ENCODE data around the gene SOWAHA. TPM values are rescaled to one million over a fixed set of nuclear protein-coding genes. Genes with fewer than 3 reads are reported as not detected.
A peak's percentile ranks its signal among the peaks of the same experiment; 100 is the strongest.

SOWAHA gene
- total RNA-seq (2014; rRNA removed; shearing (Covaris generic)): 0.10 and 0.32 TPM in 2 replicates

DNA sequence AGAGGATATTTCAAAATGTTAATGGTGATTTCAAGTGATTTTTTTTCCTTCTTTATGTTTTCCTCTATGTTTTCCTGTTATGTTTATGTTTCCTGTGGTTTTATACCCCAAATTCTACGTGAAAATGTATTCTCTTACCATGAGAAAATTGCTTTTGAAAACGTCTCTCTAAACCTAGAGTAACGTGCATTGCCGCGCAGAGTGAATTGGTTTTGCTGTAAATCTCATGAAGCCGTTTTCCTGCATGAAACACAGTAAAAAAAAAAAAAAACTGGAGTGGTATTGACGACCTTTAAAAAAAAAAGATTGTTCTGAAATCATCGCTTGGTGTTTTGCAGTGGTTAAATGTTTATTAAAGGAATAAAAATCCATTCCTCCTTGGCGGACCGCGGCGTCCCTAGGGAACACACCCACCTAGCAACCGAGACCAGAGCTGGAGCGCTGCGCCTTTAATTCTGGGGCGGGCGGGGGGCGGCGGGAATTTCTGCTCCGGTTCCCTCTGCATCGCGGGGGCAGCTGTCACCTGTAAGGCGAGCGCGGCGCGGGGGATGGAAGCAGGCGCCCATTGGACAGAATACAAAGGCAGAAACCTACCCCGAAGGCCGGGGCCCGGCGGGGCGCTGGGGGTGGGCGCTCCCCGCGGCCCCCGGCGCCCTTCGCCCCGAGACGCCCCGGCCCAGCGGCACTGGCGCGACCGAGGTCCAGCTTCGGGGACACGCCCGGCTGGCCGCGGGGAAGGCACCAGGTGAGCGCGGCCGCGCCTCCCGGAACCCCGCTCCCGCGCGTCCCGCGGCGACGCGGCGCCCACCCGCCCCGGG is at the start of gene SOWAHA:
TSS of gene SOWAHA (plus strand) at position 522 of the 818 bp plus-strand sequence. CDS start 320 bp downstream, outside the sequence.
- DNase-seq (ENCODE audit: low read depth): no peak

DNA sequence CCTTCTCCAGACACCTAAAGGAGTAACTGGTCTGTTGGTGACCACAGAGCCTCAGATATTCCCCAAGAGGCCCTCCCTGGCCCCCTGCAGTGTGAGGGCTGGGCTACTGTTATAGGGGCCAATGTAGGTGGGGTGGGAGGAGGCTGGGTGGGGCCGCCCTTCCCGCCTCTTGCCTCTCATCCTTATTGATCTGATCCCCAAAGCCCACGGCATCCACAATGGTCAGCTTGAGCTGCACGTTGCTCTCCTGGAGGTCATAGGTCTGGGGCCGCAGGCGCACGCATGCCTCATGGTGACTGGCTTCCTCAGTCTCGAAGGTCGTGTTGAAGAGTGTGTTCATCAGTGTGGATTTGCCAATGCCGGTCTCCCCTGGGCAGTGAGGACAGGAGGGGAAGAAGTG is 49.1 kb upstream of the SOWAHA start:
- DNase-seq (ENCODE audit: low read depth): no peak

DNA sequence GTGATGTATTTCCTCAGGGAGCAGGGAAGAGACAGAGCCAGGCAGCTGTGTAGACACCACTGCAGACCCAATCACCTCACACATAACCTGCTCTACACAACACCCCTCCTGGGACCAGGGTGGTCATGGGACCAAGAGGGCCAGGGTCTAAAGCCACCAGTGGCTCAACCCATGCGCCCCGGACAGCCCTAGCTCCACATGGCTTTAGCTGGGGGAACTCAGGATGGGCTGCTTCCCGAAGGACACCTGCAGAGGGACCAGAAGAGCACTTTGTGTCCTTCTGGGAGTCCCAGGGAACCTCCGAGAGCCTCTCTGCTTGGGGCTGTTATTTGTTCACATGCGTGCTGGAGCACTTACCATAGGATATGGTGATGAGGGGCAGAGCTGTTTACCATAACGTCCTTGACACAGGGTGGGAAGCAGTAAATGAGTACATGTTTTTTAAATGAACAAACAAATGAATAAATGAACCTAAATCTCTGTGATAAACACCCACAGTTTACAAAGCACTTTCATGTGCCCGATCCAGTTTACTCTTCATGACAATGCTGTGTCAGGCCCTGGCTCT is 48.3 kb upstream of the SOWAHA start:
- no peak for DNase-seq (ENCODE audit: low read depth)

DNA sequence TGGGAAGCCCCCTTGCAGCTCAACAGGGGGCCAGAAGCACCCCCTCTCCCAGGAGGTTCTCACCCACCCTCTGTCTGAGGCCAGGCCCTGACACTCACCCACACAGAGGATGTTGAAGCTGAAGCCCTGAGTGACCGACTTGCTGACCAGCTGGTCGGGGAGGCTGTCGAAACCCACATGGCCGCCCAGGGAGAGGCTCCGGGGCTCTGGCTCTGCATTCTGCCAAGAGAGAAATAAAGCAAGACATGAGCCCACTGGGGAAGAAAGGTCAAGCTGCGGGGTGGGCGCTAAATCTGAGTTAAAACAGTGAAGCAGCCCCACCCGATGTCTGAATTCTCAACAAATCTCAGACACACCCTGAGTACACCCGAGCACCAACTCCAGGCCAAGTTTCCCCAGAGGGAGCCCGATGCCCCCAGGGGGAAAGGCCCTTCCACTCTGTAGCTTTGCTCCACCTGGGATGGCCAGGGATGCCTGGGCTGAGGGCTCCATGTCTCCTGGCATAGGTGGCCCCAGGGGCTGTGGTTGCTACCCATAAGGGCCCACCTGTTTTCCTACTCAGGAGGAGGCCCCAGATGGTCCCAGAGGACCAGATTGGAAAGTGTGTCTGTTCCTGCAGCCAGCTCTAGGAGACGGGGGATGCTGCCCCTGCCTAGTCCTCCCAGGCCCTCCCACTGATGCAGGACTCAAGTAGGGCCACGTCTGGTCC is 47.6 kb upstream of the SOWAHA start:
- DNase-seq (ENCODE audit: low read depth): no peak

DNA sequence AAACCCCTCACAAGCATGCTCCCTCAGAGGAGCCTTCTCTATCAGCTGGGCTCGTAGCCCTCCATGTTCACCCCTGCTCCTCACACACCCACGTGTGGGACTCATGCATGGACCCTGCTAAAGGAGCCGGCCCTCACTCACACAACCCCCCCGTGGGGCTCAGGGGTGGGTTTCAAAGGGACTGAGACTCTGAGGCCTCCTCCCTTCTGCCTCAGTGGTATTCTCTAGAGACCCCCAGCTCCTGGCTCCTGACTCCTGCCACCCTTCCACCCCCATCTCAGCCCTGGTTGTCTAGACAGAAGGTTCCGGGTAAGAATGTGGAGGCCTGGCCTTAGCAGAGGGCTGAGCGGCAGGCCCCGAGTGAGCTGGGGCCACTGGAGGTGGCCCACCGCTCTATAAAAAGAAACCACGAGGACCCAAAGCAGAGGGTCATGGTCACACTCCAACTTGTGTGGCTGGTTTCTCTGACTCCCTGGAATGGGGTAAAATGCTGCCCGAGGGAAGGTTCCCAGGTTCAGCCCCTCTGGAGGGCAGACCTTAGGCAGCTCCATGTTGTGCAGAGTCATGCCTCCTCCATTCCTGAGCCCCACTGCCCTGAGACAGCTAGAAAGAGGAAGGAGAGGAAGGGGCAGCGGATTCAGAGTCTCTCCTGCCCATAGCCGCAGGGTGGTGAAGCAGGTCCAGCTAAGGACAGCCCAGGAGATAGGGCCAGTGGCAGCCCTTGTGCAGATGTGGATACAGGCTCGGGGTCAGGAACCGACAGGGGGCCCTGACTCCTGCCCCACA is 46.9 kb upstream of the SOWAHA start:
- no peak for DNase-seq (ENCODE audit: low read depth)

DNA sequence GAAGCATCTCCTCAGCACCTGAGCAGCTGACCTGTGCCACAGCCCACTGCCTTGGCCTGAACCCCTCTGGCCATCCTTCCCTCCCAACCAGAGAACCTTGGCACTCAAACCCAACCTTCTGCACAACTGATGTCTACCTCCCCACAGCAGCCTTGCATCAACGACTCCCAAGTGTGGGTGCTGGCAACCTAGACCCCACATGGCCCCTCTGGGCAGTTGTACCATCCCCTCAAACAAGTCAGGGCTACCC is 46.4 kb upstream of the SOWAHA start:
- no peak for DNase-seq (ENCODE audit: low read depth)

DNA sequence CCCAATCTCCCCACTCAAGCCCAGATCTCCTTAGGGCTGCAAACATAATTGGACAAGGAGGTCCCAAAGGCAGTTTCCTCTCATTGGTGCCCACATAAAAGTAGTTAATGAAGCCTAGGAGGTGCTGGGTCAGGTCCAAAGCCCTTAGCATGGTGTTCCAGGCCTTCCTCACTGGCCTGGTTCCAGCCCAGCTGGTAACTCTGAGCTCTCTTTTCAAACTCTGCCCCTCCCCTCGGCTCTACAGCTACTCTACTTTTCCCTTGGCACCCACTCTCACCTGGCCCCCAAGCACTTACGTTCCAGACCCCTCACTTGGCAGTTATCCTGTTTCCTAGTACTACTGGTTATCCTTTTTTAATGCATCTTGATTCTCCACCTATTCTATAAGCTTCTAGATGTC is 46.0 kb upstream of the SOWAHA start:
- no peak for DNase-seq (ENCODE audit: low read depth)

DNA sequence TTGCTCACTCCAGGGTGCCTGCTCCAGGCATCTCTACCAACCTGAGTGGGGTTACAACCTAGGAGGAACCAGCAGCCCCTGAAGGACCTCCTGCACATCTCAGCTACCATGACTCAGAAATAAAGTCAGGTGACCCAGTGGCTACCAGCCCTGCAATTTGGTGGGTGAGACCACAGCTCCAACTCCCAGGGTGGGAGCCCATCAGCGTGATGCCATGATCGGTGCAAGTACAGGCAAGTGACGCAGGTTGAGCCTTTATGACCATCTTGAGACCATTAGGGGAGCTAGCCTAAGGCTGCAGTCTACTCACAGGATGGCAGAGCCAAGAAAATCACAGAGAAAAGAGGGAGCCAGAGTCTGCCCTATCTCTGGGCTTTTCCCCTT is 44.6 kb upstream of the SOWAHA start:
- DNase-seq (ENCODE audit: low read depth): no peak

DNA sequence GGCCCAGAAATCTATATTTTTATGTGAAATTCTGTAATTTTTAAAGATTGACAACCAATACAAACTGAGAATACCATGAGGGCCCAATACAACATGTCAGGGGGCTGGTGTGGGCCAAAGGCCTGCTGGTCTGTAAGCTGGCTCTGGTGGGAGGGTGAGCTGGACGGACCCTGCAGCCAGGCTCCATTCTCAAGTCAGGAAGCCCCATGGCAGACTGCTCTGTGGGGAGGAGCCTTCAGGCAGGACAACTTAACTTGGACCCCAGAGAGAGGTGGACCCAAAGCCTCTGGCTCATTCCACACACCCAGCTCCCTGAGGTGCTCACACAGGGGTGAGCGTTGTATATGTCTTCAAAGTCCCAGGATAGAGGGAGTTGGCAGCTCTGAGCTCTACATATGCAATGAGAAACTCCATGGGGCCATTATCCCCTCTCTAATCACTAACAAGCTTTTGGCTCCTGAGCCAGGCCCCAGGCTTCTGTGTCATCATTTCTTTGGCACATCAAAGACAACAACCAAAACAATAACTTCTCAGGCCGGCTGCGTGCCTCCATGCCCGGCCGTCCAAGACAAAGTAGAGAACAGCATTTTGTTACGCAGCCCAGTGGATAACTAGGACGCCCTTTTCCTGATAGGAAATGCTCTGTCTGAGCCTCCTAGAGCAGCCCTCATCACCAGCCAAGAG is 42.5 kb upstream of the SOWAHA start:
- DNase-seq (ENCODE audit: low read depth): no peak

DNA sequence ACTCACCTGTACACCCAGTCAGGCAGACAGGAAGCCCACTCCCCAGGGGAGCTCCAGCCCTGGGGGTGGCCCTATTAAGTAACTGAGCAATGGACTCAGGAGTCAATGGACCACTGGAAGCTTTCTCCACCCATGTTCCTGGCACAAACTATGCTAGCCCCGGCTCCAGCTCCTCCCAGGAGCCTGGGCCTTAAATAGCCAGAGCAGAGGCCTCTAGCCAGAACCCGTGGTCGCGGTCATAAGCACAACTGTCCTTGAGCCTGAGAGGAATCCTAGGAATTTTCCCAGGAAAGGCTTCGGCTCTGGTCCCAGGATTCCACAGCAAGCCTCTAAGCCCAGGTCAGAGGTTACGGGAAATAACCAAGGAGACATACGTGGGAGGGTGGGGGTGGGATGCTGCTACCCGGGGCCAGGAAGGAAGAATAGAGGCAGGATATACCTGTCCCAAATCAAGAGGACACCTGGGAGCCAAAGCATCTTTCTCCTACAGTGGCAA is 41.6 kb upstream of the SOWAHA start:
- DNase-seq (ENCODE audit: low read depth): peak; percentile 51

DNA sequence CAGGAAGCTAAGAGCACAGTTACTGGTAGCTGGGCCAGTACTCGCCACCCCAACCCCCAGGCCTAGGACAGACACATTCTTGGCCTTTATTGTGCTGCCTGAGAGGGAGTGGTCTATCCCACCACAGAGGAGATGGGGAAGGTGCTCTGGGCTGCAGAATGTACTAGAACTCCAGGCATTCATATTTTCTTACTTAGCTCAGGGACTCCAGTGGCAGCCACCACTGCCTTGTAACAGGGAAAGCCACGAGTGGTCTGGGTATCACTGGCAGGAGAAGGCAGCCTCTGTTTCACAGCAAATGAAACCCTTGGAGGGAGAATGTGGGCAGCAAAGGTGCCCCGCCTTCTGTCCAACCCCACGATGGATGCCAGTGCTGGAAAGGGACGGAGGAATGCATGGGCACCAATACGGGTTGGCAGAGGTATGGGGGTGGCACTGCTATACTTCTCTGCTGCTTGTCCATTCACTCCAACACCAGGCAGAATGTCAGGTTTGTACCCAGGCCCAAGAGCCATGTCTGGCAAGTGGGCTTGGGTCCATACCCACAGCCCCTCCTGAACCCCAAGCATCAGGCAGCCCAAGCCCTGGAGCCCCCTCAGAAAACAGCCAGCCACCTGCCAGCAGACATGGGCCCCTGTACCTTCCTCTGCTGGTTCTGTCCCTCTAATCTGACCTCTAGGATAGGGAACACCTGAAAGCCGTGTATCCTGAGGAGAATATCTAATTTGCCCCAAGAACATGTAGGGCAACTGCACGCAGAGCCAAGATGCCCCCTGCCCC is 40.6 kb upstream of the SOWAHA start:
- DNase-seq (ENCODE audit: low read depth): no peak

DNA sequence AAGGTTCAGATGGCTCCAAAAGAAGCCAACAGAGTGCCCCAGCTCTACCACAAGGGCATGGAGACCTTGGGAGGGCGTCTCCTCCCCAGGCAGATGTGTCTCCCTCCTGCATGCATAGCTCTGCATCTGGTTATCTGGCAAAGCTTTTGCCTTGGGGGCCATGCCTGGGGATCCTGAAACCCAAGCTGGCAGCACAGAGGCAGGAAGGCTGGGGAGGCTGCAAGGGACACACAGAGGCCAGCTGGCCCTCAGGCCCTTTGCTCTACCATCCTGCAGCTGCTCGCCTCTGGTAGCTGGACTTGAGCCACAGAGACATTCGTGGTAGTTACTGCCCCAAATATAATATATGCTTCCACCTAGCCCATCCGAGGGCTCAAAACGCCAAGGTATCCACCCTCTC is 40.0 kb upstream of the SOWAHA start:
- no peak for DNase-seq (ENCODE audit: low read depth)

DNA sequence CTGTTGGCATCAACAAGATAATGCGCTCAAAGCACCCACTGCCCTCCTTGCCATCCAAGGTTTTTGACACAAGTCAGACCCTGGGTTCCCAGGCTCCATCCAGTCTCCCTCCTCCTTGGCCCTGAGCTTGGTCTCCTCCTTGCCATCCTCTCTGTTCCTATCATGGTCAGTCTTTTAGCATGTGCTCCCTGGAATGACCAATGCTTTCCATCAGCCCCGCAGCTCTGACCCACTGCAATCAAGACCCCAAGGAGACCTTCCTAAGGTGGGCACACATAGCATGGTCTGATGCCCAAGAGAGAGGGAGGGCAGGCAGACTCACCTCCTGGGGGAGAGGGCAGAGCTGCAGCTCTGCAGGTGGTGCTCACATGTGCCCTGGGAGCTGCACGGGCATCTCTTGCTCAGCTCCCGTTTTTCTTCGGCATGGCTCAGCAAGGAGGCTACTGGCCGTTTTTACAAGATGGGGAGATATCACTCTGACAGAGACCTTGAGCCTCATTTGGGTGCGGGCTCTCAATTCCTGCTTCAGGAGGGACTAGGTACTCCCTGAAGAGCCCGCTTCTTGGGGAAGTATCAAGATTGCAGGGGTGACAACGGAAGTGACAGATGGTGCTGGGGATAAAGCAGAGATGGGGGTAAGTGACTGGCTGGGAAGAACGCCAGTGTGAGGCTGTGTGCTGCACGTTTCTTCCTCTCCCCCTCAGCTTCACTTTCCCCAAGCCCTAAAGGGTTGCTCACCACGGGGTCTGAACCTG is 39.3 kb upstream of the SOWAHA start:
- no peak for DNase-seq (ENCODE audit: low read depth)

DNA sequence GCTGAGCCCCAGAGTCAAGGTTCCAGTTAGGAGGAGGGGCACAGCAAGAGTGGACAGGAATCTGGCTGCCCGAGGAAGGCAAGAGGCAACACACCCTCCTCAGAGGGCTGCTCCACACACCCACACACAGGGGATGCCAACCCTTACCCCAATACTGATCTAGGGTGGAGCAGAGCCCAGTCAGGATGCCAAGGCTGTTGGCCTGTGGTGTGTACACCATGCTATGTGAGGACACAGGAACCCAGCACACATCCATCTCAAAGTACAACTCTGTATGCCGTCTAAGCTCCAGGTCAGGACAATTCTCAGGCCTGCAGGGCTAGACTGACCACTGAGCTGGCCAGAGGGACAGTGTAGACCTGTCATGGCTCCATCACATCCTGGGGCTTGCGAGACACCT is 38.7 kb upstream of the SOWAHA start:
- no peak for DNase-seq (ENCODE audit: low read depth)

DNA sequence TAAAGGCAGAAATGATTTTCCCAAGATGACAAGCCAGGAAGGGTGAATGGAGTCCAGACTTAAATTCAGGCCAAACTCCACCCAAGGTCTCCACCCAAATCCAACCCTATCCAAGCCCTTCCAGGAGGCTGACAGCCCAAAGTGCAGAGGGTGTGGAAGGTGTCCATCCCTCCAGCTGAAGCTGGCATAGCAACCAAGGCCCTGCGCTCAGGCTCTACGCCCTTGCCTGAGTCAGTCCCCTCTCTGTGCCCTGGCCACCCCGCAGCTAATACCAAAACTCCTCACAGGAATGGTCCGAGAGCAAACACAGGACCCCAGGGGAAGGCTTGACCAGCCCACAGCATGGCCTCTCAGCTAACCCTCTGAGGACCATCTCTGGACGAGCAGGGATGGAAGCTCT is 38.2 kb upstream of the SOWAHA start:
- DNase-seq (ENCODE audit: low read depth): no peak

DNA sequence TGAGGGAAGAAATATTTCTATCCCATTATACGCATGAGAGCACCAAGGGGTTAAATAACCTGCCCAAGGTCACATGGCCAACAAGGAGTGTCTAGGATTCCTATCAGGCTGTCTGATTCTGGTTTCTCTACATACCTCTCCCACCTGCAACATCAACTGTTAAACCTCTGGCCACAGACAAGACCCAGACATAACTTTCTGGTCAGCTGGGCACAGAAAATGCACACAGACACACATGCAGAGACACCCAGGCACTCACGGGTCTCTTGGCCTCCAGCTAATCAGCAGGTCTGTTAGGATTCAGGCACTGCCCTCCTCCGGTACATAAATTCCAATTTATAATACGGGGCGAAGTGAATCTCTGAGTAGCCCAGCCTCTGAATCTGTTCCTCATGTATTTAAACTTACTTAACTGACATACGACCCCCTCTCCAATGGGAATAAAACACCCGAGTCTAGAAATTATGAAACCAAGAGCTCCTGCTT is 37.6 kb upstream of the SOWAHA start:
- no peak for DNase-seq (ENCODE audit: low read depth)

DNA sequence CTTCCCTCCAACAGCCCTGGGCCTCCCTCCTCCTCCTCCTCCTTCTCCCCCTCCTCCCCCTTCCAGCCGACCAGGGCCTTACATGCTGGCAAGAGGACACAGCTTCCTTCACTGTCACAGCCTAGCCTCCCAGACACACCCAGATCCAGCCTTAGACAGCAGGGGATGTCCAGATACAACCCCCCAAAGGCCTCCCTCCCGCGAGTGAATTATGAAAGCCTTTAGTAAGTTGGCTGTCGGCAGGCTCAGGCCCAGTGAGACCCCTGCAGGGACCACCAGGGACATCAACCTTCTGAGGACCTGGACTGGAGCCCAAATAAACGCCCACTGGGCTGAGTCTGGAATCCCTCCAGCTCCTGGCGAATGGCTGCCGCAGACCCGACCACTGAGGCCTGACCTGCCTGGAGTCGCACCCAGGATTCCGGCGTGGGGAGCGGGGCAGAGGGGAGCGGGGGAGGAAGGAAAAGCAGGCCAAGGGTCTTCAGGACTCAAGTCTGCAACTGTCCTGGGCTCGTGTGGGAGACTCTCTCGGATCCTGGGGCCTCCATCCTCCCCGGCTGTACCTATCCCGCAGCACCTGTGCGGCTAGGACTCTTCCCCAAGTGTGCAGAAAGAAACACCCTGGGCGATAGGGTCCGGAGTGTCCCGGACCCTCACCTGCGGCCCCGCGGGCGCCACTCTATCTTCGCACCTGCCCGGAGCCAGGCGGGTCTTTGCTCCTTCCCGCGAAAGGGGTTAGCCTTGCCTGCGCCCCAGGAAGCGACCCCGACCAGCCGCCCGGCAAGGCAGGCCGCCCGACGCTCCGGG is 36.8 kb upstream of the SOWAHA start:
- DNase-seq (ENCODE audit: low read depth): no peak

DNA sequence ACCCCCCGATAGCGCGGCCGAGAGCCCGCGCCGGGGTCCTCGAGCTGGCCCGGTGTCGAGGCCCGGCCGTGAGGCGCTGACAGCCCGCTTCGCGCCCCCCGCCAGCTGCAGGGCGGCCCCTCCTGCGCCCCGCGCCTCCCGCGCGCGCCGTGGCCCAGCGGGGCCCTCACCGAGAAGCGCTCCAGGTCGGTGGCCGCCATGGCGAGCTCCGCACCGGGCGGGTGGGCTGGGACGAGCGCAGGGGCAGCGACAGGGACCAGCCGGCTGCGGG is 36.2 kb upstream of the SOWAHA start:
- no peak for DNase-seq (ENCODE audit: low read depth)

All from M059J (cell line).